GM12872 (cell line): ENCODE measurements around the gene FOXO1.

ENCODE experiments used
- TF ChIP-seq, protein P1 (sequence below): IDR thresholded peaks from 3 replicates; pipeline ENCODE4 v1.5.1; 2011; ENCODE audit warnings: low read depth, mild to moderate bottlenecking, low read length, moderate library complexity; ENCODE audit not compliant: insufficient read depth

Gene FOXO1

DNA sequence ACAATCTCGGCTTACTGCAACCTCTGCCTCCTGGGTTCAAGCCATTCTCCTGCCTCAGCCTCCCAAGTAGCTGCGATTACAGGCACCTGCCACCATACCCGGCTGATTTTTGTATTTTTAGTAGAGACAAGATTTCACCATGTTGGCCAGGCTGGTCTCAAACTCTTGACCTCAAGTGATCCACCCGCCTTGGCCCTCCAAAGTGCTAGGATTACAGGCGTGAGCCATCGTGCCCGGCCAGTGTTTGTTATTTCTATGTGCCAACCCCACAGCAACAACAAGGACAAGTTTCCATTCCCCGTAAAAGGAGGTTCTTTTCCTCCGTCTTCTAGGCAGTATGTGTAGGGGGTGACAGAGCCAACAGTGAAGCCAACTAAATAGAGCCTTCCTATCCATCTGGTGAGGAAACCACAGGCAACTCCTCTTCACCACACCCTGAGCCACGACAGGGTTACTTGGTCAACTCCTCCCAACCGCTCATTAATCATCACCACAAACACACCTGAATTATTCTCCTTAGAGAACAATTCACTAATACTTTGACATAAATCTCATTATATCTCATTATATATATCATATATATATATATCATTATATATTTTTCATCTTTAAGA lies 25.5 kb downstream of the FOXO1 start:
- TF ChIP-seq, protein P1, sequence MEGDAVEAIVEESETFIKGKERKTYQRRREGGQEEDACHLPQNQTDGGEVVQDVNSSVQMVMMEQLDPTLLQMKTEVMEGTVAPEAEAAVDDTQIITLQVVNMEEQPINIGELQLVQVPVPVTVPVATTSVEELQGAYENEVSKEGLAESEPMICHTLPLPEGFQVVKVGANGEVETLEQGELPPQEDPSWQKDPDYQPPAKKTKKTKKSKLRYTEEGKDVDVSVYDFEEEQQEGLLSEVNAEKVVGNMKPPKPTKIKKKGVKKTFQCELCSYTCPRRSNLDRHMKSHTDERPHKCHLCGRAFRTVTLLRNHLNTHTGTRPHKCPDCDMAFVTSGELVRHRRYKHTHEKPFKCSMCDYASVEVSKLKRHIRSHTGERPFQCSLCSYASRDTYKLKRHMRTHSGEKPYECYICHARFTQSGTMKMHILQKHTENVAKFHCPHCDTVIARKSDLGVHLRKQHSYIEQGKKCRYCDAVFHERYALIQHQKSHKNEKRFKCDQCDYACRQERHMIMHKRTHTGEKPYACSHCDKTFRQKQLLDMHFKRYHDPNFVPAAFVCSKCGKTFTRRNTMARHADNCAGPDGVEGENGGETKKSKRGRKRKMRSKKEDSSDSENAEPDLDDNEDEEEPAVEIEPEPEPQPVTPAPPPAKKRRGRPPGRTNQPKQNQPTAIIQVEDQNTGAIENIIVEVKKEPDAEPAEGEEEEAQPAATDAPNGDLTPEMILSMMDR, result no peak

DNA sequence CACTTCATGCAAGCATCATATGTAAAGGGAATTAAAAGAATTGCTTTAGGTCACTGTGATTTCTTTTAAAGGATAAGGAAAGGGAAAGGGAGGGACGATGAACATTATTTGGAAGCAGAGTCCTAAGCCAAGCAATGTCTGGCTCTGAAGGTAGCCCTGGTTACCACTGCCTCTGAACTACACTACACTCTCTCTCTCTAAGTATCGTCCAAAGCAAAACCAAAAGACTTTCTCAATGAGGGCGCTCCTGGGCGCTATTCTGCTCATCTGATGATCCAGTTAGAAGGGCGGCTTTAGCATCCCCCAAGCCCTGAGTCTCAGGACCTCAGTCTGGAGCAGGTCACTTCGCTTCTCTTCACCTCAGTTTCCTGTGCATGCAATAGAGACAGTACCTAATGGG lies 26.2 kb downstream of the FOXO1 start:
- TF ChIP-seq, protein P1, result no peak

DNA sequence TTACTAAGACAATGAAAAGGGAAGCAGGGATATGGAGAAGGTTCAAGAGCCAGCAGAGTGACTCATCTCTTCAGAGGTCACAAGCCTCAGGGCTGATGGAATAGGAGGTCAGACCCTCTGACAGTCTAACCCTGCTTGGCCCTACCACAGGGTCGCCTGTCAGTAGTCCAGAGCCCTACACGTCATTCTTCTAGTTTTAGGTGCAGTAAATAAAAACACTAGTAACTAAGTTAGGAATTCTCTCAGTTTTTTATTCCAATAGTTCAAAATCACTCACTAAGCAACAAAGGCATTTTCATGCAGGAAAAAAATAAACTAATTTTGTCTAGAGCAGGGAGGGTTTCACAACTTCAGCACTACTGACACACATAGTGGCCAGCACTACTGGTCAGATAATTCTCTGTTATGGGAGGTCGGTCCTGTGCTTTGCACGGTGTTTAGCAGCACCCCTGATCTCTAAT lies 27.2 kb downstream of the FOXO1 start:
- TF ChIP-seq, protein P1, result no peak

DNA sequence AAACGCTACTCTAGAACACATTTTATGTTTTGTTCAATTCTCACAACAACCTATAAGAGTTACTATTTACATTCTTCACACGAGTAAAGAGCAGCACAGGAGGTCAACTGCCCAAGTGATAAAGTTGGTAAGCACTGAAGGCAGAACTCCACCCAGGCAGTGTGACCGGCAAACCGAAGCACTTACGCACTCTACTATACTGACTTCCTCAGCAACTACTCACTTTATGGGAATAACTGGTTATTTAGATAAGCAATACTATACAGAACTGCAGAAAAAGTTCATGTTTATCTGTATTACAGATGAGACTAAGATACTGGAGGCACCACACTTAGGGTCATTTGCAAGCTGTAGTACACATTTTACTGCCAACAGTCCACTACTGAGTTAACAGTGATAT lies 28.8 kb downstream of the FOXO1 start:
- TF ChIP-seq, protein P1, result no peak

DNA sequence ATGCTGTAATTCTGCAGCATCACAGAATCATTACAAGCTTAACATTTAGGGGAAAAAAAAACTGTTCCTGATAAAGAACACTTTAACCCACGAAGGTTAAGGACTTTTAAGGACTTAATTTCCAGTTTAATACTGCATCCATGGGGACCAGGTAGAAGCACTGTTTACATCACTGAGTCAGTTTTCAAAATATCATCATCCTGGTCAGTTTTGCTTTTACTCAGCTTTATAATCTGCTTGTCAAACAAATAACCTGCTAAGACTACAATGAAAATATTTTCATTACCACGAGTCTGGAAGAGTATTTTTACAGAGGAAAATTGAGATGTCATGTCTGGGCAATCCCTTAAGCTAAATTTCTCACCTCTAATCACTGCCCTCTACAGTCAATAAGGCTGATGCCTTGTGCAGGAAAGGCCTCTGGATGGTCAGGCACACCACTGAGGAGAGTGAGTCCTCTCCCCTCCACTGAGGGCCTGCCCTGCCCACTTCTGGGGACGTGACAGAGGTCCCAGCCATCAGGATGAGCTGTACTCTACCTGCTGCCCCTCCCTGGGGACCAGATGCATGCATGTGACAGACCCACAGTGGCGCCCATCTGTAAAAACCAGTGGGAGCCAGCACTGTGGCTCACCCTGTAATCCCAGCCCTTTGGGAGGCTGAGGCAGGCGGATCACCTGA lies 31.0 kb downstream of the FOXO1 start:
- TF ChIP-seq, protein P1, result no peak

DNA sequence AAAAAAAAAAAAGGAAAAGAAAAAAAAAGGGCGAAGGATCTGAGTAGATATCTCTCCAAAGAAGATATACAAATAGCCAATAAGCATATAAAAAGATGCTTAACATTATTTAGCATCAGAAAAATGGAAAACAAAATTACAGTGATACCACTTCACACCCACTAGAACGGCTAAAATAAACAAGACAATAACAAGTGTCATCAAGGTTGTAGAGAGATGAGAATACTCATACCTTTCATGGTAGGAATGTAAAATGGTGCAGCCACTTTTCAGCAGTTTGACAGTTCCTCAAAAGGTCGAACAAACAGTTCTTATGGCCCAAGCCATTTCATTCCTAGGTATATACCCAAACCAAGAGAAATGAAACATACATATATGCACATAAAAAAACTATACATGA lies 33.5 kb downstream of the FOXO1 start:
- TF ChIP-seq, protein P1, result no peak

DNA sequence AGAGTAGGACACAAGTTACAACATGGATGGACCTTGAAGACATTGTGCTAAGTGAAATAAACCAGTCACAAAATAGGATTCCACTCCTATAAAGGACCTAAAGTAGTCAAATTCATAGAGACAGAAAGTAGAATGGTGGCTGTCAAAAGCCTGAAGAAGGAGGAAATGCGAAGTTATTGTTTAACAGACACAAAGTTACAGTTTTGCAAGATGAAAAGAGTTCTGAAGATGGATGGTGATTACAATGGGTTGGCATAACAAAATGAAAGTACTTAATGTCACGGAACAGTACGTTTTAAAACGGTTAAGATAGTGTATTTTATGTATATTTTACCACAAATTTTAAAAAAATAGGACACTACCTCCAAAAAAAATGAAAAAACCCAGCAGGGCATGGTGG lies 34.8 kb downstream of the FOXO1 start:
- TF ChIP-seq, protein P1, result no peak
